ENCODE results near the gene TSSC4. TPM values are rescaled to one million over a fixed set of nuclear protein-coding genes. Genes with fewer than 3 reads are reported as not detected.

TSSC4 gene
- total RNA-seq, 1 experiment from 2014 or later, result 35.6 TPM

DNA sequence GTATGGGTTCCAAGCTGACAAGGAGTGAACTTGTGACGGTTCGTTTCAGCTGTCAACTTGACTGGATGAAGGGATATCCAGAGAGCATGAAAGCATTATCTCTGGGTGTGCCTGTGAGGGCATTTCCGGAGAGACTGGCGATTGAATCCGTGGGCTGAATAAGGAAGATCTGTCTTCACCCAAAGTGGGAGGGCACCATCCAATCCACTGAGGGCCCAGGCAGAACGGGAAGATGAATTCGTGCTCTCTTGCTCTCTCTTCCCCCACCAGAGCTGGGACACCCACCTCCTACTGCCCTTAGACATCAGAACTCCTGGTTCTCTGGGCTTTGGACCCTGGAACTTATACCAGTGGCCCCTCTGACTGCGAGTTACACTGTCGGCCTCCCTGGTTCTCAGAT is 39.0 kb upstream of the TSSC4 start:
- POLR2A ChIA-PET (ENCODE audit: unreplicated experiment), result no interaction called here
- CTCF ChIA-PET, result no interaction called here
- no peaks in the 10 kb centered on the region for H3K9me2 ChIP-seq (ENCODE audit: insufficient read depth)
- no TSS peak for BruUV-seq (replicated peaks)
- H3K4me2 ChIP-seq, result no peak overlapping the region
- peaks cover 3% of the 10 kb centered on the region; the same call in 1 of the 2 replicates for H3K27me3 ChIP-seq (ENCODE audit: insufficient read depth, low read depth)
- H3K4me1 ChIP-seq (replicated peaks; ENCODE audit: insufficient read depth), result no peaks in the 10 kb centered on the region
- no peaks in the 10 kb centered on the region for H4K20me1 ChIP-seq (ENCODE audit: insufficient read depth)
- H2AFZ ChIP-seq, result no peak overlapping the region
- DNase-seq, result no peak
- TF ChIP-seq, protein P1, sequence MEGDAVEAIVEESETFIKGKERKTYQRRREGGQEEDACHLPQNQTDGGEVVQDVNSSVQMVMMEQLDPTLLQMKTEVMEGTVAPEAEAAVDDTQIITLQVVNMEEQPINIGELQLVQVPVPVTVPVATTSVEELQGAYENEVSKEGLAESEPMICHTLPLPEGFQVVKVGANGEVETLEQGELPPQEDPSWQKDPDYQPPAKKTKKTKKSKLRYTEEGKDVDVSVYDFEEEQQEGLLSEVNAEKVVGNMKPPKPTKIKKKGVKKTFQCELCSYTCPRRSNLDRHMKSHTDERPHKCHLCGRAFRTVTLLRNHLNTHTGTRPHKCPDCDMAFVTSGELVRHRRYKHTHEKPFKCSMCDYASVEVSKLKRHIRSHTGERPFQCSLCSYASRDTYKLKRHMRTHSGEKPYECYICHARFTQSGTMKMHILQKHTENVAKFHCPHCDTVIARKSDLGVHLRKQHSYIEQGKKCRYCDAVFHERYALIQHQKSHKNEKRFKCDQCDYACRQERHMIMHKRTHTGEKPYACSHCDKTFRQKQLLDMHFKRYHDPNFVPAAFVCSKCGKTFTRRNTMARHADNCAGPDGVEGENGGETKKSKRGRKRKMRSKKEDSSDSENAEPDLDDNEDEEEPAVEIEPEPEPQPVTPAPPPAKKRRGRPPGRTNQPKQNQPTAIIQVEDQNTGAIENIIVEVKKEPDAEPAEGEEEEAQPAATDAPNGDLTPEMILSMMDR (conservative IDR thresholded peaks at IDR 0.05), result no peak
- TF ChIP-seq EZH2 (IDR thresholded peaks at IDR 0.05; ENCODE audit: low read depth), result no peak
- no peaks in the 10 kb centered on the region for H3F3A ChIP-seq (ENCODE audit: insufficient read depth, low read depth)
- no peaks in the 10 kb centered on the region for H3K9me3 ChIP-seq (ENCODE audit: insufficient read depth, low read depth)
- H3K27ac ChIP-seq, result no peak overlapping the region
- H3K36me3 ChIP-seq (ENCODE audit: low read depth), result no peaks in the 10 kb centered on the region
- H3K4me3 ChIP-seq, result no peak overlapping the region
- intact Hi-C loops (cut with micrococcal nuclease; ENCODE audit: unreplicated experiment), result no loop called here
- no peaks in the 10 kb centered on the region for H3K79me2 ChIP-seq (ENCODE audit: low read depth)

DNA sequence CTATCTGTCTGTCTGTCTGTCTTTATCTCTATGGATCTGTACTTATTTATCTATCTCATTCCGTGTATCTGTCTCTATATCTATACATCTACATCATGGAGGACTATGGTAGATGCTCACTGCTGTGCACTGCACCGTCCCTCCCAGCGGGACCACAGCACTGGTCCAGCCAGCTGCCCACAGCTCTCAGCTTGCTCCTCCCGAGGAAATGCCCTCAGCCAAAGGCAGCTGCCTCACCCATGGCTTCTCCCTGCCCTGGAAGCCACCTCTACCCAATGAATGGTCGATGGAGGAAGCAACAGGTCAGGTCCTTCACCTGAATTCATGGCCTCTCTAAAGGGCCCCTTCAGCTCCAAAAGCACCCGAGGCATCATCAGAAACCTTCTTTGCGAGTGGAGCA is 38.1 kb upstream of the TSSC4 start:
- ChIA-PET CTCF (no interaction called here), POLR2A (ENCODE audit: unreplicated experiment) (no interaction called here)
- Histone ChIP-seq H3K9me3 (ENCODE audit: insufficient read depth, low read depth) (no peaks in the 10 kb centered on the region), H3K9me2 (ENCODE audit: insufficient read depth) (no peaks in the 10 kb centered on the region), H3K27me3 (ENCODE audit: insufficient read depth, low read depth) (peaks cover 3% of the 10 kb centered on the region; the same call in 1 of the 2 replicates), H2AFZ (no peak overlapping the region), H3K79me2 (ENCODE audit: low read depth) (no peaks in the 10 kb centered on the region), H3F3A (ENCODE audit: insufficient read depth, low read depth) (no peaks in the 10 kb centered on the region), H3K4me3 (no peak overlapping the region), H4K20me1 (ENCODE audit: insufficient read depth) (no peaks in the 10 kb centered on the region), H3K36me3 (ENCODE audit: low read depth) (no peaks in the 10 kb centered on the region), H3K4me1 (replicated peaks; ENCODE audit: insufficient read depth) (no peaks in the 10 kb centered on the region), H3K4me2 (no peak overlapping the region), H3K27ac (no peak overlapping the region)
- TF ChIP-seq, protein P1 (conservative IDR thresholded peaks at IDR 0.05), result no peak
- TF ChIP-seq EZH2 (IDR thresholded peaks at IDR 0.05; ENCODE audit: low read depth), result no peak
- intact Hi-C loops (cut with micrococcal nuclease; ENCODE audit: unreplicated experiment), result no loop called here
- no TSS peak for BruUV-seq (replicated peaks)
- DNase-seq, result no peak

DNA sequence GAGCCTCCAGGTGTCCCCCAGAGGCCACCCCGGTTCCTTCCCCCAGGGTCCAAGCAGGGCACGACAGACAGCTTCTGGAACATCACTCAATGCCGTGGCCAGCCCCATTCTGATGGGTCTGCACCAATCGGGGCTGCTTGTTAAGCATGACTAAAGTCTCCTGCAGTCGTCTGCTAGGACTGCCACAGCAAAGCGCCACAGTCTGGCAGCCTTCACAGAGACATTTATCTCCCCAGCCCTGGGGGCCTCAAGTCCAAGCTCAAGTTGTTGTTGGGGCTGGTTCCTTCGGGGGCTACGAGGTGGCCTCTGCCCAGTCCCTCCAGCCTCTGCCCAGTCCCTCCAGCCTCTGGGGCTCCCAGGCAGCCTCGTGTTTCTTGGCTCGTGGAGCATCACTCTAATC is 37.4 kb upstream of the TSSC4 start:
- TF ChIP-seq, protein P1 (conservative IDR thresholded peaks at IDR 0.05), result no peak
- TF ChIP-seq EZH2 (IDR thresholded peaks at IDR 0.05; ENCODE audit: low read depth), result no peak
- no peak overlapping the region for H2AFZ ChIP-seq
- no TSS peak for BruUV-seq (replicated peaks)
- H3K36me3 ChIP-seq (ENCODE audit: low read depth), result no peaks in the 10 kb centered on the region
- no peaks in the 10 kb centered on the region for H3F3A ChIP-seq (ENCODE audit: insufficient read depth, low read depth)
- H3K27ac ChIP-seq, result no peak overlapping the region
- ChIA-PET CTCF (no interaction called here), POLR2A (ENCODE audit: unreplicated experiment) (no interaction called here)
- no peak for DNase-seq
- intact Hi-C loops (cut with micrococcal nuclease; ENCODE audit: unreplicated experiment), result no loop called here
- no peaks in the 10 kb centered on the region for H3K4me1 ChIP-seq (replicated peaks; ENCODE audit: insufficient read depth)
- no peak overlapping the region for H3K4me3 ChIP-seq
- H3K9me2 ChIP-seq (ENCODE audit: insufficient read depth), result no peaks in the 10 kb centered on the region
- no peaks in the 10 kb centered on the region for H4K20me1 ChIP-seq (ENCODE audit: insufficient read depth)
- H3K4me2 ChIP-seq, result no peak overlapping the region
- H3K27me3 ChIP-seq (ENCODE audit: insufficient read depth, low read depth), result peaks cover 3% of the 10 kb centered on the region; the same call in 1 of the 2 replicates
- no peaks in the 10 kb centered on the region for H3K79me2 ChIP-seq (ENCODE audit: low read depth)
- no peaks in the 10 kb centered on the region for H3K9me3 ChIP-seq (ENCODE audit: insufficient read depth, low read depth)

Data from PC-9 (cell line).